ENCODE measurements around the gene PC. TPM values are rescaled to one million over a fixed set of nuclear protein-coding genes. Genes with fewer than 3 reads are reported as not detected.

PC gene
- total and polyA plus RNA-seq, 2 experiments from 2014 or later = 18.3 to 21.7 TPM

DNA sequence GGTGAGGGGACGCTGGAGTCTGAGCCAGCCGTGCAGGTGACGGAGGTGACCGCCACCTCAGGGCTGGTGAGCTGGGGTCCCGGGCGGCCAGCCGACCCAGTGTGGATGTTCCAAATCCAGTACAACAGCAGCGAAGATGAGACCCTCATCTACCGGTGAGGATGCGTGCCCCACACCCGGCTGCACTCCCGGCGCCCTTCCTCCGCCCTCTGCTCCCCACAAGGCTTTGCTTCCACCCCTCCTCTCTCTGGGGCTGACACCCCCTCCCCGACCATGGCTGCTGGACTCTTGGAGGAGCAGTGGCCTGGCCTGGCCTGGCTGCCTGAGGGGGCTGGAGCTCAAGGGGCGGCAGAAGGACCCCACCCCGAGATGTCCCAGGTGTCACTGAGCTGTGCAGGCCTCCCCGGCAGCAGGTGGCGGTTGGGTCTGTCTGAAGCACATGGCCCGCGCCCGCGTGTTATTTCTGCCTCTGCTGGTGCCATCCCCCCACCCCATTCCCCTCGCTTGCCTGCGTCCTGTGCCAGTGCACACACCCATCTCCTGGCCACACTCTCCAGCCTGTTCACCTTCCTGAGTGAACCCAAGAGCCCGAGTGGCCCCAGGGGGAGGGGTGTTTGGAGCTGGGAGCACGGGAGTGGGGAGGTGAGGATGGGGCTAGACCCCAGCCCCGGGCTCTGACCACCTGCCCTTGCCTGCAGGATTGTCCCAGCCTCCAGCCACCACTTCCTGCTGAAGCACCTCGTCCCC, 99.1 kb downstream of the PC start:
- H3K36me3 Mint-ChIP-seq (ENCODE audit: low read depth) = peaks cover 2% of the 10 kb centered on the region
- TF ChIP-seq CTCF (conservative IDR thresholded peaks at IDR 0.05; ENCODE audit: low read depth in 2 of 2) = no peak
- no peak for TF ChIP-seq EZH2phosphoT487 (IDR thresholded peaks at IDR 0.05; ENCODE audit: unreplicated experiment)
- TF ChIP-seq ZNF462 (CRISPR knock-in tag; IDR thresholded peaks at IDR 0.05) = no peak
- no peak for TF ChIP-seq NANOG (IDR thresholded peaks at IDR 0.05; ENCODE audit: borderline replicate concordance)
- TF ChIP-seq STAT1 (IDR thresholded peaks at IDR 0.05; ENCODE audit: unreplicated experiment) = no peak
- TF ChIP-seq, protein P1, sequence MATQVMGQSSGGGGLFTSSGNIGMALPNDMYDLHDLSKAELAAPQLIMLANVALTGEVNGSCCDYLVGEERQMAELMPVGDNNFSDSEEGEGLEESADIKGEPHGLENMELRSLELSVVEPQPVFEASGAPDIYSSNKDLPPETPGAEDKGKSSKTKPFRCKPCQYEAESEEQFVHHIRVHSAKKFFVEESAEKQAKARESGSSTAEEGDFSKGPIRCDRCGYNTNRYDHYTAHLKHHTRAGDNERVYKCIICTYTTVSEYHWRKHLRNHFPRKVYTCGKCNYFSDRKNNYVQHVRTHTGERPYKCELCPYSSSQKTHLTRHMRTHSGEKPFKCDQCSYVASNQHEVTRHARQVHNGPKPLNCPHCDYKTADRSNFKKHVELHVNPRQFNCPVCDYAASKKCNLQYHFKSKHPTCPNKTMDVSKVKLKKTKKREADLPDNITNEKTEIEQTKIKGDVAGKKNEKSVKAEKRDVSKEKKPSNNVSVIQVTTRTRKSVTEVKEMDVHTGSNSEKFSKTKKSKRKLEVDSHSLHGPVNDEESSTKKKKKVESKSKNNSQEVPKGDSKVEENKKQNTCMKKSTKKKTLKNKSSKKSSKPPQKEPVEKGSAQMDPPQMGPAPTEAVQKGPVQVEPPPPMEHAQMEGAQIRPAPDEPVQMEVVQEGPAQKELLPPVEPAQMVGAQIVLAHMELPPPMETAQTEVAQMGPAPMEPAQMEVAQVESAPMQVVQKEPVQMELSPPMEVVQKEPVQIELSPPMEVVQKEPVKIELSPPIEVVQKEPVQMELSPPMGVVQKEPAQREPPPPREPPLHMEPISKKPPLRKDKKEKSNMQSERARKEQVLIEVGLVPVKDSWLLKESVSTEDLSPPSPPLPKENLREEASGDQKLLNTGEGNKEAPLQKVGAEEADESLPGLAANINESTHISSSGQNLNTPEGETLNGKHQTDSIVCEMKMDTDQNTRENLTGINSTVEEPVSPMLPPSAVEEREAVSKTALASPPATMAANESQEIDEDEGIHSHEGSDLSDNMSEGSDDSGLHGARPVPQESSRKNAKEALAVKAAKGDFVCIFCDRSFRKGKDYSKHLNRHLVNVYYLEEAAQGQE (IDR thresholded peaks at IDR 0.05; ENCODE audit: unreplicated experiment) = no peak
- TF ChIP-seq CREB1 (CRISPR knock-in tag; IDR thresholded peaks at IDR 0.05; ENCODE audit: low read depth) = no peak
- TF ChIP-seq, protein P2, sequence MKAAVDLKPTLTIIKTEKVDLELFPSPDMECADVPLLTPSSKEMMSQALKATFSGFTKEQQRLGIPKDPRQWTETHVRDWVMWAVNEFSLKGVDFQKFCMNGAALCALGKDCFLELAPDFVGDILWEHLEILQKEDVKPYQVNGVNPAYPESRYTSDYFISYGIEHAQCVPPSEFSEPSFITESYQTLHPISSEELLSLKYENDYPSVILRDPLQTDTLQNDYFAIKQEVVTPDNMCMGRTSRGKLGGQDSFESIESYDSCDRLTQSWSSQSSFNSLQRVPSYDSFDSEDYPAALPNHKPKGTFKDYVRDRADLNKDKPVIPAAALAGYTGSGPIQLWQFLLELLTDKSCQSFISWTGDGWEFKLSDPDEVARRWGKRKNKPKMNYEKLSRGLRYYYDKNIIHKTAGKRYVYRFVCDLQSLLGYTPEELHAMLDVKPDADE (IDR thresholded peaks at IDR 0.05) = no peak
- no peak for TF ChIP-seq ZNF114 (CRISPR knock-in tag; IDR thresholded peaks at IDR 0.05)
- TF ChIP-seq ZNF331 (CRISPR knock-in tag; IDR thresholded peaks at IDR 0.05; ENCODE audit: low read depth) = no peak
- TF ChIP-seq EZH2 (IDR thresholded peaks at IDR 0.05; ENCODE audit: low read depth, unreplicated experiment) = no peak
- no peak for TF ChIP-seq JUNB (IDR thresholded peaks at IDR 0.05; ENCODE audit: unreplicated experiment)
- no peak for TF ChIP-seq POLR2AphosphoS5 (IDR thresholded peaks at IDR 0.05; ENCODE audit: low read depth)
- no peaks in the 10 kb centered on the region for H4K20me1 ChIP-seq (replicated peaks; ENCODE audit: insufficient read depth)

More for the DNA sequence above, 99.1 kb downstream of the PC start:
- no peak overlapping the region for H3K4me2 ChIP-seq
- DNase-seq (ENCODE audit: low spot score) (no peak), ATAC-seq (no peak)
- H3F3A ChIP-seq (replicated peaks; ENCODE audit: low read depth) = peaks cover 11% of the 10 kb centered on the region; the same call in 1 of the 2 replicates
- H3K4me3 ChIP-seq = no peak overlapping the region
- no peaks in the 10 kb centered on the region for H3K36me3 ChIP-seq (ENCODE audit: insufficient read depth)
- no peak overlapping the region for H2AFZ ChIP-seq
- no peak overlapping the region for H3K27ac ChIP-seq (ENCODE audit: low read depth)
- peaks cover 11% of the 10 kb centered on the region for H3K4me1 ChIP-seq (ENCODE audit: insufficient read depth)
- Mint-ChIP-seq H3K4me3 (no peak overlapping the region), H3K27me3 (ENCODE audit: insufficient read depth, low read depth, poor library complexity) (peaks cover 34% of the 10 kb centered on the region), H3K9me3 (no peaks in the 10 kb centered on the region), H3K4me1 (peaks cover 9% of the 10 kb centered on the region), H3K27ac (no peak overlapping the region)
- H3K27me3 ChIP-seq (ENCODE audit: insufficient read depth) = no peaks in the 10 kb centered on the region
- no peaks in the 10 kb centered on the region for H3K79me2 ChIP-seq (replicated peaks; ENCODE audit: insufficient read depth)
- H3K9me2 ChIP-seq (ENCODE audit: insufficient read depth) = no peaks in the 10 kb centered on the region
